Endothelial cell of umbilical vein (primary cell): Measurements from ENCODE around the gene MRPL12. TPM values are rescaled to one million over a fixed set of nuclear protein-coding genes. Genes with fewer than 3 reads are reported as not detected.

Experiments used
- BruUV-seq: library from RNA; stranded (reverse); fragments of 400-500 nt; replicated peaks from 2 replicates; lab custom pipeline; 2021; lab: Mats Ljungman, UMichigan
- CTCF ChIA-PET: fragments of 300-600, 350-600 bp; sonication (Branson Sonifier 250); formaldehyde crosslinking; loops from one replicate; lab custom pipeline; 2021; ENCODE audit warnings: antibody characterized with exemption, inconsistent platforms; lab: Charles Lee
- POLR2A ChIA-PET: fragments of 300-600, 350-600 bp; sonication (Branson Sonifier 250); formaldehyde crosslinking; loops from one replicate; lab custom pipeline; 2021; ENCODE audit warnings: antibody characterized with exemption, inconsistent platforms; lab: Charles Lee
- DNase-seq: peaks from one replicate; pipeline ENCODE4 v3.0.0-alpha.2; 2011; ENCODE audit warnings: low read depth, low spot score
- FAIRE-seq: peaks from 2 replicates; lab custom pipeline; 2011; peaks lifted over from hg19 to GRCh38; lab: Jason Lieb, UNC
- H2AFZ ChIP-seq: 2 replicates; pipeline ENCODE4 v1.6.0; 2012; ENCODE audit warnings: low read depth, low read length, control low read depth, inconsistent platforms
- H3K27ac ChIP-seq: 2 replicates; pipeline ENCODE4 v1.5.1; 2011; ENCODE audit warnings: low read depth, mild to moderate bottlenecking, control low read depth, low read length, moderate library complexity; ENCODE audit not compliant: insufficient read depth
- H3K27me3 ChIP-seq, 2 experiments: 2 replicates each; pipeline versions ENCODE4 v1.6.0 to v1.6.1; 2011; ENCODE audit warnings: low read length in 2 of 2, mixed read lengths in 1 of 2; ENCODE audit not compliant: control insufficient read depth in 2 of 2, insufficient read depth in 2 of 2
- H3K36me3 ChIP-seq, 2 experiments: 2 replicates in 1 of 2; 3 replicates in 1 of 2; pipeline ENCODE4 v1.5.1; 2011; ENCODE audit warnings: low read length in 2 of 2, mild to moderate bottlenecking in 1 of 2, moderate library complexity in 1 of 2; ENCODE audit not compliant: control insufficient read depth in 2 of 2, insufficient read depth in 2 of 2; ENCODE audit errors: extremely low read depth in 1 of 2
- H3K4me1 ChIP-seq: 3 replicates; pipeline ENCODE4 v1.5.1; 2011; ENCODE audit warnings: mild to moderate bottlenecking, low read length; ENCODE audit not compliant: control insufficient read depth, insufficient read depth; ENCODE audit errors: extremely low read depth
- H3K4me2 ChIP-seq: 2 replicates; pipeline ENCODE4 v1.6.1; 2011; ENCODE audit warnings: low read length, control low read depth, mixed read lengths; ENCODE audit not compliant: insufficient read depth
- H3K4me3 ChIP-seq, 3 experiments: fragments of 200-600 bp in 1 of 3; sonication (generic), shearing (Covaris generic) in 1 of 3; replicated peaks in 1 of 3; 2 replicates each; pipeline ENCODE4 v1.5.1; 2011 to 2016; ENCODE audit warnings: control low read depth in 3 of 3, low read length in 3 of 3, mild to moderate bottlenecking in 2 of 3, inconsistent platforms in 1 of 3, low read depth in 1 of 3, moderate library complexity in 1 of 3; ENCODE audit not compliant: insufficient read depth in 1 of 3
- H3K79me2 ChIP-seq: 2 replicates; pipeline ENCODE4 v1.6.0; 2012; ENCODE audit warnings: low read length, inconsistent platforms; ENCODE audit not compliant: control insufficient read depth, insufficient read depth
- H3K9ac ChIP-seq: replicated peaks from 2 replicates; pipeline ENCODE3; 2011; ENCODE audit warnings: low read length, control low read depth; ENCODE audit not compliant: insufficient read depth; ENCODE audit errors: extremely low read depth
- H3K9me1 ChIP-seq: replicated peaks from 3 replicates; pipeline ENCODE4 v1.6.0; 2011; ENCODE audit warnings: mild to moderate bottlenecking, low read length; ENCODE audit not compliant: control insufficient read depth, insufficient read depth; ENCODE audit errors: extremely low read depth
- H3K9me3 ChIP-seq: replicated peaks from 2 replicates; pipeline ENCODE4 v1.5.1; 2012; ENCODE audit warnings: low read length, inconsistent platforms; ENCODE audit not compliant: control insufficient read depth, insufficient read depth
- H4K20me1 ChIP-seq: replicated peaks from 2 replicates; pipeline ENCODE3; 2011; ENCODE audit warnings: mild to moderate bottlenecking, low read length; ENCODE audit not compliant: control insufficient read depth, insufficient read depth; ENCODE audit errors: extremely low read depth
- EZH2 ChIP-seq: IDR thresholded peaks from 2 replicates; pipeline ENCODE4 v1.6.1; 2012; ENCODE audit warnings: borderline replicate concordance, low read depth, mild to moderate bottlenecking, moderate library complexity, low read length, inconsistent platforms; ENCODE audit not compliant: severe bottlenecking
- FOS ChIP-seq: IDR thresholded peaks from 2 replicates; pipeline ENCODE4 v1.6.1; 2011; ENCODE audit warnings: mild to moderate bottlenecking, low read length, moderate library complexity, borderline replicate concordance; ENCODE audit not compliant: insufficient read depth
- GATA2 ChIP-seq: IDR thresholded peaks from 2 replicates; pipeline ENCODE4 v1.7.0; 2011; ENCODE audit warnings: low read depth, mild to moderate bottlenecking, moderate library complexity, mixed read lengths, low read length; ENCODE audit not compliant: insufficient read length, insufficient read depth
- JUN ChIP-seq: IDR thresholded peaks from 2 replicates; pipeline ENCODE4 v1.6.1; 2011; ENCODE audit warnings: borderline replicate concordance, low read depth; ENCODE audit not compliant: insufficient read length, insufficient read depth
- MYC ChIP-seq: IDR thresholded peaks from one replicate; pipeline ENCODE4 v1.6.1; 2011; ENCODE audit warnings: mild to moderate bottlenecking, low read depth, low read length
- POLR2A ChIP-seq: IDR thresholded peaks from 2 replicates; pipeline ENCODE4 v1.6.1; 2012; ENCODE audit warnings: low read depth, mild to moderate bottlenecking, control low read depth, low read length
- POLR2AphosphoS5 ChIP-seq: IDR thresholded peaks from 2 replicates; pipeline ENCODE4 v1.6.1; 2012; ENCODE audit warnings: low read depth, mild to moderate bottlenecking, control low read depth, low read length, moderate library complexity; ENCODE audit not compliant: insufficient read depth
- dilution Hi-C: fragments of 300-500 bp; cut with MboI; formaldehyde crosslinking; loops from one replicate; pipeline ENCODE4 v1.15.0; 2019; ENCODE audit warnings: low sequenced_read_pairs; ENCODE audit not compliant: extremely low pct_ligation_motif_present
- intact Hi-C: fragments of 100-400 bp; cut with micrococcal nuclease; formaldehyde crosslinking; loops from one replicate; pipeline ENCODE4 v1.10.0; 2022
- polyA plus RNA-seq, 4 experiments: library from polyadenylated mRNA; depleted of rRNA in 3 of 4; stranded (reverse) in 3 of 4; unstranded in 1 of 4; fragments of >200 nt; gene quantifications; 2 replicates each; pipeline versions ENCODE4 v1.2.1 to v1.2.3, GENCODE V29; 2011 to 2012; ENCODE audit warnings: missing spikeins in 1 of 4
- total RNA-seq: library from RNA; stranded (reverse); gene quantifications from 2 replicates; pipeline ENCODE4 v1.2.3, GENCODE V29; 2021
- TF ChIP-seq, protein P1 (sequence below): IDR thresholded peaks from 2 replicates; pipeline ENCODE4 v1.6.1; 2011; ENCODE audit not compliant: insufficient read depth, insufficient read length

The MRPL12 gene
- total and polyA plus RNA-seq, 2 donors (not counting 3 experiments of a cell fraction or from before 2014, with no cell fraction given) = 91.9 to 99.9 TPM

GRCh38 chr17:81714412-81715106 is 11.4 kb downstream of the MRPL12 start:
- Histone ChIP-seq H3K36me3 (no peaks in the 10 kb centered on the region), H3K4me2 (no peak overlapping the region), H3K4me3 (no peak overlapping the region), H3K4me1 (peaks cover 18% of the 10 kb centered on the region), H3K9me3 (no peaks in the 10 kb centered on the region), H2AFZ (no peak overlapping the region), H3K9ac (no peak overlapping the region), H3K9me1 (no peaks in the 10 kb centered on the region), H3K27ac (no peak overlapping the region), H3K27me3 (no peaks in the 10 kb centered on the region), H3K79me2 (no peaks in the 10 kb centered on the region), H4K20me1 (no peaks in the 10 kb centered on the region)
- DNase-seq (no peak), FAIRE-seq (no peak)
- TF ChIP-seq JUN (no peak), POLR2AphosphoS5 (no peak), EZH2 (no peak), POLR2A (no peak), GATA2 (no peak), MYC (no peak), FOS (no peak)
- TF ChIP-seq, protein P1, sequence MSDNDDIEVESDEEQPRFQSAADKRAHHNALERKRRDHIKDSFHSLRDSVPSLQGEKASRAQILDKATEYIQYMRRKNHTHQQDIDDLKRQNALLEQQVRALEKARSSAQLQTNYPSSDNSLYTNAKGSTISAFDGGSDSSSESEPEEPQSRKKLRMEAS = no peak
- intact Hi-C loops (no loop called here), dilution Hi-C loops (no loop called here)
- CTCF ChIA-PET = interaction anchor here (1.7 kb wide), 1 partner anchor 11 kb away, joined by 5 read pairs; no protein-coding TSS in a partner anchor
- BruUV-seq = no TSS peak
- POLR2A ChIA-PET = no interaction called here
